ENCODE results near the gene PAQR5. TPM values are rescaled to one million over a fixed set of nuclear protein-coding genes. Genes with fewer than 3 reads are reported as not detected.

PAQR5 gene
- total RNA-seq, 1 donor from 2014 or later: 0.15 TPM

- no peaks in the 10 kb centered on the region for H3K4me1 Mint-ChIP-seq (ENCODE audit: unreplicated experiment)
- no peak for DNase-seq (ENCODE audit: low spot score)
- no peak overlapping the region for H3K4me3 Mint-ChIP-seq (ENCODE audit: unreplicated experiment)
- TF ChIP-seq, protein P1, sequence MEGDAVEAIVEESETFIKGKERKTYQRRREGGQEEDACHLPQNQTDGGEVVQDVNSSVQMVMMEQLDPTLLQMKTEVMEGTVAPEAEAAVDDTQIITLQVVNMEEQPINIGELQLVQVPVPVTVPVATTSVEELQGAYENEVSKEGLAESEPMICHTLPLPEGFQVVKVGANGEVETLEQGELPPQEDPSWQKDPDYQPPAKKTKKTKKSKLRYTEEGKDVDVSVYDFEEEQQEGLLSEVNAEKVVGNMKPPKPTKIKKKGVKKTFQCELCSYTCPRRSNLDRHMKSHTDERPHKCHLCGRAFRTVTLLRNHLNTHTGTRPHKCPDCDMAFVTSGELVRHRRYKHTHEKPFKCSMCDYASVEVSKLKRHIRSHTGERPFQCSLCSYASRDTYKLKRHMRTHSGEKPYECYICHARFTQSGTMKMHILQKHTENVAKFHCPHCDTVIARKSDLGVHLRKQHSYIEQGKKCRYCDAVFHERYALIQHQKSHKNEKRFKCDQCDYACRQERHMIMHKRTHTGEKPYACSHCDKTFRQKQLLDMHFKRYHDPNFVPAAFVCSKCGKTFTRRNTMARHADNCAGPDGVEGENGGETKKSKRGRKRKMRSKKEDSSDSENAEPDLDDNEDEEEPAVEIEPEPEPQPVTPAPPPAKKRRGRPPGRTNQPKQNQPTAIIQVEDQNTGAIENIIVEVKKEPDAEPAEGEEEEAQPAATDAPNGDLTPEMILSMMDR (IDR thresholded peaks at IDR 0.05; ENCODE audit: unreplicated experiment): no peak
- no peaks in the 10 kb centered on the region for H3K36me3 Mint-ChIP-seq (ENCODE audit: low read depth, unreplicated experiment)
- no peaks in the 10 kb centered on the region for H3K27me3 Mint-ChIP-seq (ENCODE audit: unreplicated experiment)
- H3K27ac Mint-ChIP-seq (ENCODE audit: unreplicated experiment): no peak overlapping the region
- H3K9me3 Mint-ChIP-seq (ENCODE audit: unreplicated experiment): no peaks in the 10 kb centered on the region
These were observed 68.5 kb downstream of the PAQR5 start for GRCh38 chr15:69367236-69367635.

GRCh38 chr15:69369631-69370030, 70.9 kb downstream of the PAQR5 start:
- H3K36me3 Mint-ChIP-seq (ENCODE audit: low read depth, unreplicated experiment): no peaks in the 10 kb centered on the region
- TF ChIP-seq, protein P1 (IDR thresholded peaks at IDR 0.05; ENCODE audit: unreplicated experiment): no peak
- H3K4me1 Mint-ChIP-seq (ENCODE audit: unreplicated experiment): no peaks in the 10 kb centered on the region
- H3K27ac Mint-ChIP-seq (ENCODE audit: unreplicated experiment): no peak overlapping the region
- H3K4me3 Mint-ChIP-seq (ENCODE audit: unreplicated experiment): no peak overlapping the region
- H3K9me3 Mint-ChIP-seq (ENCODE audit: unreplicated experiment): no peaks in the 10 kb centered on the region
- no peak for DNase-seq (ENCODE audit: low spot score)
- H3K27me3 Mint-ChIP-seq (ENCODE audit: unreplicated experiment): no peaks in the 10 kb centered on the region

- no peaks in the 10 kb centered on the region for H3K27me3 Mint-ChIP-seq (ENCODE audit: unreplicated experiment)
- no peak for DNase-seq (ENCODE audit: low spot score)
- TF ChIP-seq, protein P1 (IDR thresholded peaks at IDR 0.05; ENCODE audit: unreplicated experiment): no peak
- H3K4me1 Mint-ChIP-seq (ENCODE audit: unreplicated experiment): peaks cover 3% of the 10 kb centered on the region
- no peak overlapping the region for H3K27ac Mint-ChIP-seq (ENCODE audit: unreplicated experiment)
- no peak overlapping the region for H3K4me3 Mint-ChIP-seq (ENCODE audit: unreplicated experiment)
- H3K36me3 Mint-ChIP-seq (ENCODE audit: low read depth, unreplicated experiment): no peaks in the 10 kb centered on the region
- no peaks in the 10 kb centered on the region for H3K9me3 Mint-ChIP-seq (ENCODE audit: unreplicated experiment)
These were observed 74.7 kb downstream of the PAQR5 start for GRCh38 chr15:69373406-69373805.

DNA sequence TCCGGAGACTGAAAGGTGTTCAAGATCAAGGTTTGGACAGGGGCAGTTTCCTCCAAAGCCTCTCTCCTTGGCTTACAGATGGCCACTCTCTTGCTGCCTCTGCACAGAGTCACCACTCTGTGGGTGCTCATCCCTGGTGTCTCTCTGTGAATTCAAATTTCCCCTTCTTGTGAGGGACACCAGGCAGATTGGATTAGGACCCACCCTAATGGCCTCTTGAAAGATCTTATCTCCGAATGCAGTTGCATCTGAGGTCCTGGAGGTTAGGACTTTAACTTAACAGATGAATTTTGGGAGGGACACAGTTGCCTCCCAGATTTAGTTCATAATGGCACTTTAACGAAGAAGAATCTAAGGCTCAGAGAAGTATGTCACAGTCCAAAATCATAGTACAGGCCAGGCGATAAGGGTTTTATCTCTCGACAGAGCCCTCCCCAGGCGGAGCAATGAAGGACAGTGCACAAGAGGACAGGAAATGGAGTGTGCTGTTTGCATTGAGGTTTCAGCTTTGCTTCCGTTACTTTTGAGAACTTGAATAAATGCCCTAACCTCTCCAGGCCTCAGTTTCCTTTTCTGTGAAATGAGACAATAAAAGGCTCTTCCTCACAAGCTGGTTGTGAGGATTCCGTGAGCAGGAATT, 76.6 kb downstream of the PAQR5 start:
- Mint-ChIP-seq H3K9me3 (ENCODE audit: unreplicated experiment) (no peaks in the 10 kb centered on the region), H3K27me3 (ENCODE audit: unreplicated experiment) (no peaks in the 10 kb centered on the region), H3K36me3 (ENCODE audit: low read depth, unreplicated experiment) (no peaks in the 10 kb centered on the region), H3K4me1 (ENCODE audit: unreplicated experiment) (peaks cover 3% of the 10 kb centered on the region), H3K4me3 (ENCODE audit: unreplicated experiment) (no peak overlapping the region), H3K27ac (ENCODE audit: unreplicated experiment) (no peak overlapping the region)
- DNase-seq (ENCODE audit: low spot score): no peak
- TF ChIP-seq, protein P1 (IDR thresholded peaks at IDR 0.05; ENCODE audit: unreplicated experiment): no peak

DNA sequence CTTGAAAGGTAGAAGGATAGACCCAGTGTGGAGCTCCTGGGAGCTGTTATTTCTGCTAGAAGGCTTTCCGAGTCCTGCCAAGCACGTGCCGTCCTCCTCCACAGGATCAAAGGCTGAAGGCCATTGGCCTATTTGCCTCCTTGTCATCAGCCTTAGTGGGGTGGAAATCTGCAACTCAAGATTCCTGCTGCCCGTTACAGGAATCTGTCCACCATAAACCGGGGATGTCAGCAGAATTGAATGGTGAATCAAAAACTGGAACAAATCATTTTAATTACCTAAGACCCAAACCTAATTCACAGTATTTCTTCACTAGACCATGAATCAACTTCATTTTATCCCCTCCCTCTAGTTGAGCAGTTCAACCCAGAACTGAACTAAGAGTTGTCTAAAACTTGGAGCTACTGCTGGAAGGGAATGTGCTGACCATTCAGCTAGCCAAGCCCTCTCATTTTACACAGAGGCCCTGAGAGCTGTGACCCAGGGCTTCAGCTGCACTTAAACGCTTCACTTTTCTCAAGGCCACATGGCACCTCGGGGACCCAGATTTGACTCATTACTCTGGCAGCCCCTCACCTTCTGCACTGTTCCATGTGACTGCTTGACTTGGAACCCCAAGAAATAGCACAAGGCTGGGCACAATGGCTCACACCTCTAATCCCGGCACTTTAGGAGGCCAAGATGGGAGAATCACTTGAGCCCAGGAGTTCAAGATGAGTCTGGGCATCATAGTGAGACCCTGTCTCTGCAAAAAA, 78.7 kb downstream of the PAQR5 start:
- peaks cover 3% of the 10 kb centered on the region for H3K4me1 Mint-ChIP-seq (ENCODE audit: unreplicated experiment)
- TF ChIP-seq, protein P1 (IDR thresholded peaks at IDR 0.05; ENCODE audit: unreplicated experiment): no peak
- peaks cover 4% of the 10 kb centered on the region for H3K27me3 Mint-ChIP-seq (ENCODE audit: unreplicated experiment)
- no peaks in the 10 kb centered on the region for H3K9me3 Mint-ChIP-seq (ENCODE audit: unreplicated experiment)
- no peak overlapping the region for H3K27ac Mint-ChIP-seq (ENCODE audit: unreplicated experiment)
- H3K4me3 Mint-ChIP-seq (ENCODE audit: unreplicated experiment): no peak overlapping the region
- no peaks in the 10 kb centered on the region for H3K36me3 Mint-ChIP-seq (ENCODE audit: low read depth, unreplicated experiment)
- DNase-seq (ENCODE audit: low spot score): no peak

Data from endothelial cell (in vitro differentiated cells).